Activated T-cell treated with anti-CD3 and anti-CD28 coated beads, Interleukin-2, amount 50 U/mL, for 4 hours (primary cell): ENCODE measurements around the gene DDX56. TPM values are rescaled to one million over a fixed set of nuclear protein-coding genes. Genes with fewer than 3 reads are reported as not detected.
A peak's percentile ranks its signal among the peaks of the same experiment; 100 is the strongest.
"Not testable (repeated sequence)": the region's sequence is repeated elsewhere in the genome, so short reads cannot be mapped to it uniquely, and the experiment has no call there.

Experiments used
- ATAC-seq, 2 donors: fragments of 200-7000 bp; cut with Tn5 transposase; one replicate each; pipeline ENCODE4 v1.10.0; 2021
- DNase-seq: peaks from one replicate; pipeline ENCODE4 v3.0.0-alpha.2; 2020
- H3K27me3 Mint-ChIP-seq: one replicate; pipeline ENCODE4 v1.8.0; 2021; ENCODE audit warnings: low read depth, mixed read lengths
- H3K36me3 Mint-ChIP-seq: one replicate; pipeline ENCODE4 v1.8.0; 2022; ENCODE audit warnings: mixed read lengths; ENCODE audit not compliant: insufficient read depth
- H3K4me1 Mint-ChIP-seq: one replicate; pipeline ENCODE4 v1.8.0; 2021; ENCODE audit warnings: low read depth, mixed read lengths
- H3K4me3 Mint-ChIP-seq: one replicate; pipeline ENCODE4 v1.8.0; 2021; ENCODE audit warnings: mild to moderate bottlenecking, moderate library complexity, mixed read lengths
- H3K9me3 Mint-ChIP-seq: one replicate; pipeline ENCODE4 v1.8.0; 2021; ENCODE audit warnings: mixed read lengths
- total RNA-seq, 3 donors: library from RNA; stranded (reverse); gene quantifications; one replicate each; pipeline ENCODE4 v1.2.1, GENCODE V29; 2021

DDX56 gene
- total RNA-seq, 3 donors from 2014 or later: 224 to 239 (median 224) TPM

- Mint-ChIP-seq H3K36me3 (peaks cover 7% of the 10 kb centered on the region), H3K4me3 (peak overlapping the region; percentile 96), H3K9me3 (no peaks in the 10 kb centered on the region), H3K4me1 (peaks cover 40% of the 10 kb centered on the region), H3K27me3 (no peaks in the 10 kb centered on the region)
- no peak for ATAC-seq
- no peak for DNase-seq
Observed at GRCh38 chr7:44607141-44608068, 33.7 kb upstream of the DDX56 start.

GRCh38 chr7:44606341-44607140, 32.8 kb upstream of the DDX56 start, which contains the start of gene OGDH:
TSS of gene OGDH (plus strand) at chr7:44606627. CDS start at chr7:44624344, 17,717 bp downstream.
- H3K4me1 Mint-ChIP-seq: peaks cover 33% of the 10 kb centered on the region
- ATAC-seq: peak; percentile 98 to 99

GRCh38 chr7:44604941-44605340, 31.2 kb upstream of the DDX56 start:
- DNase-seq: no peak
- Mint-ChIP-seq H3K36me3 (peaks cover 2% of the 10 kb centered on the region), H3K9me3 (no peaks in the 10 kb centered on the region), H3K27me3 (no peaks in the 10 kb centered on the region), H3K4me3 (no peak overlapping the region), H3K4me1 (peaks cover 28% of the 10 kb centered on the region)
- no peak for ATAC-seq

More at GRCh38 chr7:44606341-44607140, 32.8 kb upstream of the DDX56 start, which contains the start of gene OGDH:
- peak; percentile 99 for DNase-seq
- H3K27me3 Mint-ChIP-seq: no peaks in the 10 kb centered on the region
- peaks cover 2% of the 10 kb centered on the region for H3K36me3 Mint-ChIP-seq
- H3K9me3 Mint-ChIP-seq: no peaks in the 10 kb centered on the region
- peak within 1 kb of the TSS; percentile 96 for H3K4me3 Mint-ChIP-seq

- ATAC-seq (no peak), DNase-seq (no peak)
- Mint-ChIP-seq H3K4me1 (peaks cover 16% of the 10 kb centered on the region), H3K36me3 (peaks cover 2% of the 10 kb centered on the region), H3K4me3 (no peak overlapping the region), H3K27me3 (no peaks in the 10 kb centered on the region), H3K9me3 (no peaks in the 10 kb centered on the region)
Observed at GRCh38 chr7:44603193-44603592, 29.5 kb upstream of the DDX56 start.

GRCh38 chr7:44602576-44602910, 28.8 kb upstream of the DDX56 start:
- Mint-ChIP-seq H3K9me3 (no peaks in the 10 kb centered on the region), H3K27me3 (no peaks in the 10 kb centered on the region), H3K4me1 (peaks cover 13% of the 10 kb centered on the region), H3K36me3 (peaks cover 2% of the 10 kb centered on the region), H3K4me3 (no peak overlapping the region)
- ATAC-seq: no peak
- no peak for DNase-seq

GRCh38 chr7:44599222-44599621, 25.5 kb upstream of the DDX56 start:
- H3K9me3 Mint-ChIP-seq: no peaks in the 10 kb centered on the region
- H3K4me3 Mint-ChIP-seq: no peak overlapping the region
- no peaks in the 10 kb centered on the region for H3K27me3 Mint-ChIP-seq
- H3K36me3 Mint-ChIP-seq: no peaks in the 10 kb centered on the region
- DNase-seq (no peak), ATAC-seq (no peak)
- no peaks in the 10 kb centered on the region for H3K4me1 Mint-ChIP-seq

GRCh38 chr7:44597181-44597580, 23.5 kb upstream of the DDX56 start:
- DNase-seq, ATAC-seq, H3K4me1 Mint-ChIP-seq, H3K9me3 Mint-ChIP-seq, H3K4me3 Mint-ChIP-seq, H3K36me3 Mint-ChIP-seq, H3K27me3 Mint-ChIP-seq: not testable (repeated sequence)

- ATAC-seq (no peak), DNase-seq (no peak)
- H3K27me3 Mint-ChIP-seq: no peaks in the 10 kb centered on the region
- H3K4me1 Mint-ChIP-seq: no peaks in the 10 kb centered on the region
- no peaks in the 10 kb centered on the region for H3K36me3 Mint-ChIP-seq
- no peak overlapping the region for H3K4me3 Mint-ChIP-seq
- H3K9me3 Mint-ChIP-seq: no peaks in the 10 kb centered on the region
Observed at GRCh38 chr7:44595934-44596635, 22.4 kb upstream of the DDX56 start.

GRCh38 chr7:44590910-44591309, 17.2 kb upstream of the DDX56 start:
- H3K36me3 Mint-ChIP-seq: no peaks in the 10 kb centered on the region
- H3K27me3 Mint-ChIP-seq: no peaks in the 10 kb centered on the region
- peaks cover 6% of the 10 kb centered on the region for H3K4me1 Mint-ChIP-seq
- H3K4me3 Mint-ChIP-seq: no peak overlapping the region
- no peak for ATAC-seq
- H3K9me3 Mint-ChIP-seq: no peaks in the 10 kb centered on the region
- no peak for DNase-seq

- DNase-seq: peak; percentile 56
- Mint-ChIP-seq H3K4me3 (no peak overlapping the region), H3K9me3 (no peaks in the 10 kb centered on the region), H3K36me3 (no peaks in the 10 kb centered on the region), H3K4me1 (peaks cover 7% of the 10 kb centered on the region), H3K27me3 (no peaks in the 10 kb centered on the region)
- ATAC-seq: peak; percentile 78 to 79
Observed at GRCh38 chr7:44587843-44588711, 14.4 kb upstream of the DDX56 start.

GRCh38 chr7:44583146-44583865, 9.6 kb upstream of the DDX56 start:
- H3K4me1 Mint-ChIP-seq: peaks cover 34% of the 10 kb centered on the region
- H3K9me3 Mint-ChIP-seq: no peaks in the 10 kb centered on the region
- DNase-seq: no peak
- ATAC-seq: no peak
- peaks cover 17% of the 10 kb centered on the region for H3K36me3 Mint-ChIP-seq
- H3K27me3 Mint-ChIP-seq: no peaks in the 10 kb centered on the region
- peak overlapping the region; percentile 89 for H3K4me3 Mint-ChIP-seq

- H3K4me3 Mint-ChIP-seq: peak within 1 kb of the TSS; percentile 89
- H3K27me3 Mint-ChIP-seq: no peaks in the 10 kb centered on the region
- H3K9me3 Mint-ChIP-seq: no peaks in the 10 kb centered on the region
- DNase-seq: peak; percentile 100
- peaks cover 30% of the 10 kb centered on the region for H3K4me1 Mint-ChIP-seq
- H3K36me3 Mint-ChIP-seq: peaks cover 17% of the 10 kb centered on the region
- peak; percentile 90 to 91 for ATAC-seq
Observed at GRCh38 chr7:44581879-44582603, 8.3 kb upstream of the DDX56 start, which contains the start of gene TMED4. TSS of gene TMED4 (minus strand) at chr7:44582231. CDS start at chr7:44582206, 25 bp downstream.
